Panc1 (cell line): ENCODE data around the gene ZBED4.

Experiments used
- REST ChIP-seq, 2 experiments: IDR thresholded peaks; 2 replicates each; pipeline ENCODE4 v1.6.1; 2011 to 2012; ENCODE audit warnings: low read depth in 2 of 2, control low read depth in 1 of 2, low read length in 1 of 2, mild to moderate bottlenecking in 1 of 2, moderate library complexity in 1 of 2; ENCODE audit not compliant: insufficient read depth in 1 of 2
- TF ChIP-seq, protein P1 (sequence below): fragments of 450-650 bp; IDR thresholded peaks from 2 replicates; pipeline ENCODE4 v1.5.1; 2017; ENCODE audit warnings: mild to moderate bottlenecking

GRCh38 chr22:49833340-49834007 lies 20.2 kb upstream of the ZBED4 start:
- TF ChIP-seq REST (IDR thresholded peaks at IDR 0.05; ENCODE audit: insufficient read depth in 1 of 2, low read depth in 2 of 2, low read length in 1 of 2): no peak
- TF ChIP-seq, protein P1, sequence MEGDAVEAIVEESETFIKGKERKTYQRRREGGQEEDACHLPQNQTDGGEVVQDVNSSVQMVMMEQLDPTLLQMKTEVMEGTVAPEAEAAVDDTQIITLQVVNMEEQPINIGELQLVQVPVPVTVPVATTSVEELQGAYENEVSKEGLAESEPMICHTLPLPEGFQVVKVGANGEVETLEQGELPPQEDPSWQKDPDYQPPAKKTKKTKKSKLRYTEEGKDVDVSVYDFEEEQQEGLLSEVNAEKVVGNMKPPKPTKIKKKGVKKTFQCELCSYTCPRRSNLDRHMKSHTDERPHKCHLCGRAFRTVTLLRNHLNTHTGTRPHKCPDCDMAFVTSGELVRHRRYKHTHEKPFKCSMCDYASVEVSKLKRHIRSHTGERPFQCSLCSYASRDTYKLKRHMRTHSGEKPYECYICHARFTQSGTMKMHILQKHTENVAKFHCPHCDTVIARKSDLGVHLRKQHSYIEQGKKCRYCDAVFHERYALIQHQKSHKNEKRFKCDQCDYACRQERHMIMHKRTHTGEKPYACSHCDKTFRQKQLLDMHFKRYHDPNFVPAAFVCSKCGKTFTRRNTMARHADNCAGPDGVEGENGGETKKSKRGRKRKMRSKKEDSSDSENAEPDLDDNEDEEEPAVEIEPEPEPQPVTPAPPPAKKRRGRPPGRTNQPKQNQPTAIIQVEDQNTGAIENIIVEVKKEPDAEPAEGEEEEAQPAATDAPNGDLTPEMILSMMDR: no peak
